Measurements from ENCODE around the gene RIC8B. TPM values are rescaled to one million over a fixed set of nuclear protein-coding genes. Genes with fewer than 3 reads are reported as not detected.

Gene RIC8B
- total and polyA plus RNA-seq, 4 donors: 5.8 to 21.4 (median 12.1) TPM

GRCh38 chr12:106814714-106815113, 40.2 kb downstream of the RIC8B start:
- Histone ChIP-seq H3K36me3 (ENCODE audit: control insufficient read depth in 1 of 2, insufficient read depth in 2 of 2, low read length in 1 of 2) (peaks cover 0 to 3% of the 10 kb centered on the region in 2 donors), H3K9me3 (ENCODE audit: control insufficient read depth, low read length) (no peaks in the 10 kb centered on the region), H3K4me3 (ENCODE audit: low read length in 2 of 2) (no peak overlapping the region), H3K27ac (ENCODE audit: low read depth in 1 of 2, low read length in 2 of 2) (no peak overlapping the region), H3K4me1 (ENCODE audit: control insufficient read depth in 1 of 2, insufficient read depth in 2 of 2, low read length in 2 of 2) (no peaks in the 10 kb centered on the region), H3K27me3 (ENCODE audit: control insufficient read depth in 1 of 2, insufficient read depth in 2 of 2, low read length in 1 of 2) (no peaks in the 10 kb centered on the region)
- intact Hi-C loops (cut with DNase I): no loop called here
- WGBS, 2 donors: 81% methylated on average over 6 of the region's 6 CpGs
- no peak for DNase-seq
- no peak for ATAC-seq (ENCODE audit: low FRiP score)

- ATAC-seq (ENCODE audit: low FRiP score) (no peak), DNase-seq (no peak)
- H3K4me1 ChIP-seq (ENCODE audit: control insufficient read depth in 1 of 2, insufficient read depth in 2 of 2, low read length in 2 of 2): no peaks in the 10 kb centered on the region
- WGBS, 2 donors: 100% methylated on average over 1 of the region's 1 CpG
- H3K4me3 ChIP-seq (ENCODE audit: low read length in 2 of 2): no peak overlapping the region
- no peaks in the 10 kb centered on the region for H3K9me3 ChIP-seq (ENCODE audit: control insufficient read depth, low read length)
- intact Hi-C loops (cut with DNase I): no loop called here
- H3K36me3 ChIP-seq (ENCODE audit: control insufficient read depth in 1 of 2, insufficient read depth in 2 of 2, low read length in 1 of 2): peaks cover 0 to 3% of the 10 kb centered on the region in 2 donors
- no peak overlapping the region for H3K27ac ChIP-seq (ENCODE audit: low read depth in 1 of 2, low read length in 2 of 2)
- H3K27me3 ChIP-seq (ENCODE audit: control insufficient read depth in 1 of 2, insufficient read depth in 2 of 2, low read length in 1 of 2): no peaks in the 10 kb centered on the region
Measured at GRCh38 chr12:106815741-106816140, 41.3 kb downstream of the RIC8B start.

GRCh38 chr12:106816231-106816630, 41.7 kb downstream of the RIC8B start:
- 85 to 87% methylated on average over 2 of the region's 2 CpGs for WGBS, 2 donors
- no peak for ATAC-seq (ENCODE audit: low FRiP score)

GRCh38 chr12:106819991-106820390, 45.5 kb downstream of the RIC8B start:
- H3K36me3 ChIP-seq (ENCODE audit: control insufficient read depth in 1 of 2, insufficient read depth in 2 of 2, low read length in 1 of 2): peaks cover 2 to 6% of the 10 kb centered on the region in 2 donors
- no peaks in the 10 kb centered on the region for H3K9me3 ChIP-seq (ENCODE audit: control insufficient read depth, low read length)
- H3K4me1 ChIP-seq (ENCODE audit: control insufficient read depth in 1 of 2, insufficient read depth in 2 of 2, low read length in 2 of 2): no peaks in the 10 kb centered on the region
- intact Hi-C loops (cut with DNase I): no loop called here
- no peaks in the 10 kb centered on the region for H3K27me3 ChIP-seq (ENCODE audit: control insufficient read depth in 1 of 2, insufficient read depth in 2 of 2, low read length in 1 of 2)
- no peak overlapping the region for H3K27ac ChIP-seq (ENCODE audit: low read depth in 1 of 2, low read length in 2 of 2)
- ATAC-seq (ENCODE audit: low FRiP score) (no peak), DNase-seq (no peak)
- 72 to 77% methylated on average over 1 of the region's 1 CpG for WGBS, 2 donors
- no peak overlapping the region for H3K4me3 ChIP-seq (ENCODE audit: low read length in 2 of 2)

More at GRCh38 chr12:106816231-106816630, 41.7 kb downstream of the RIC8B start:
- no peaks in the 10 kb centered on the region for H3K9me3 ChIP-seq (ENCODE audit: control insufficient read depth, low read length)
- peaks cover 0 to 3% of the 10 kb centered on the region in 2 donors for H3K36me3 ChIP-seq (ENCODE audit: control insufficient read depth in 1 of 2, insufficient read depth in 2 of 2, low read length in 1 of 2)
- no peaks in the 10 kb centered on the region for H3K4me1 ChIP-seq (ENCODE audit: control insufficient read depth in 1 of 2, insufficient read depth in 2 of 2, low read length in 2 of 2)
- H3K27ac ChIP-seq (ENCODE audit: low read depth in 1 of 2, low read length in 2 of 2): no peak overlapping the region
- no peak overlapping the region for H3K4me3 ChIP-seq (ENCODE audit: low read length in 2 of 2)
- H3K27me3 ChIP-seq (ENCODE audit: control insufficient read depth in 1 of 2, insufficient read depth in 2 of 2, low read length in 1 of 2): no peaks in the 10 kb centered on the region
- DNase-seq: no peak
- intact Hi-C loops (cut with DNase I): no loop called here

- WGBS, 2 donors: 94 to 96% methylated on average over 4 of the region's 4 CpGs
Measured at GRCh38 chr12:106831699-106832098, 57.2 kb downstream of the RIC8B start.

GRCh38 chr12:106837782-106838181, 63.3 kb downstream of the RIC8B start:
- Histone ChIP-seq H3K36me3 (ENCODE audit: control insufficient read depth in 1 of 2, insufficient read depth in 2 of 2, low read length in 1 of 2) (no peaks in the 10 kb centered on the region), H3K4me1 (ENCODE audit: control insufficient read depth in 1 of 2, insufficient read depth in 2 of 2, low read length in 2 of 2) (no peaks in the 10 kb centered on the region), H3K4me3 (ENCODE audit: low read length in 2 of 2) (no peak overlapping the region), H3K9me3 (ENCODE audit: control insufficient read depth, low read length) (no peaks in the 10 kb centered on the region), H3K27me3 (ENCODE audit: control insufficient read depth in 1 of 2, insufficient read depth in 2 of 2, low read length in 1 of 2) (no peaks in the 10 kb centered on the region), H3K27ac (ENCODE audit: low read depth in 1 of 2, low read length in 2 of 2) (no peak overlapping the region)
- intact Hi-C loops (cut with DNase I): no loop called here
- peak in 1 of 2 donors; percentile 26 for DNase-seq
- WGBS, 2 donors: 96% methylated on average over 8 of the region's 8 CpGs
- ATAC-seq (ENCODE audit: low FRiP score): no peak

More at GRCh38 chr12:106831699-106832098, 57.2 kb downstream of the RIC8B start:
- no peak overlapping the region for H3K4me3 ChIP-seq (ENCODE audit: low read length in 2 of 2)
- no peak overlapping the region for H3K27ac ChIP-seq (ENCODE audit: low read depth in 1 of 2, low read length in 2 of 2)
- H3K27me3 ChIP-seq (ENCODE audit: control insufficient read depth in 1 of 2, insufficient read depth in 2 of 2, low read length in 1 of 2): no peaks in the 10 kb centered on the region
- no peak for DNase-seq
- H3K9me3 ChIP-seq (ENCODE audit: control insufficient read depth, low read length): no peaks in the 10 kb centered on the region
- ATAC-seq (ENCODE audit: low FRiP score): no peak
- H3K4me1 ChIP-seq (ENCODE audit: control insufficient read depth in 1 of 2, insufficient read depth in 2 of 2, low read length in 2 of 2): no peaks in the 10 kb centered on the region
- H3K36me3 ChIP-seq (ENCODE audit: control insufficient read depth in 1 of 2, insufficient read depth in 2 of 2, low read length in 1 of 2): no peaks in the 10 kb centered on the region
- intact Hi-C loops (cut with DNase I): no loop called here

GRCh38 chr12:106839333-106839732, 64.9 kb downstream of the RIC8B start:
- Histone ChIP-seq H3K4me1 (ENCODE audit: control insufficient read depth in 1 of 2, insufficient read depth in 2 of 2, low read length in 2 of 2) (no peaks in the 10 kb centered on the region), H3K36me3 (ENCODE audit: control insufficient read depth in 1 of 2, insufficient read depth in 2 of 2, low read length in 1 of 2) (no peaks in the 10 kb centered on the region), H3K9me3 (ENCODE audit: control insufficient read depth, low read length) (no peaks in the 10 kb centered on the region), H3K4me3 (ENCODE audit: low read length in 2 of 2) (no peak overlapping the region), H3K27me3 (ENCODE audit: control insufficient read depth in 1 of 2, insufficient read depth in 2 of 2, low read length in 1 of 2) (no peaks in the 10 kb centered on the region), H3K27ac (ENCODE audit: low read depth in 1 of 2, low read length in 2 of 2) (no peak overlapping the region)
- intact Hi-C loops (cut with DNase I): no loop called here
- WGBS, 2 donors: 74 to 86% methylated on average over 1 of the region's 1 CpG
- ATAC-seq (ENCODE audit: low FRiP score) (no peak), DNase-seq (no peak)

GRCh38 chr12:106840243-106840642, 65.8 kb downstream of the RIC8B start:
- 16 to 18% methylated on average over 1 of the region's 1 CpG for WGBS, 2 donors
- Histone ChIP-seq H3K9me3 (ENCODE audit: control insufficient read depth, low read length) (no peaks in the 10 kb centered on the region), H3K27ac (ENCODE audit: low read depth in 1 of 2, low read length in 2 of 2) (no peak overlapping the region), H3K4me3 (ENCODE audit: low read length in 2 of 2) (no peak overlapping the region), H3K36me3 (ENCODE audit: control insufficient read depth in 1 of 2, insufficient read depth in 2 of 2, low read length in 1 of 2) (no peaks in the 10 kb centered on the region), H3K4me1 (ENCODE audit: control insufficient read depth in 1 of 2, insufficient read depth in 2 of 2, low read length in 2 of 2) (no peaks in the 10 kb centered on the region), H3K27me3 (ENCODE audit: control insufficient read depth in 1 of 2, insufficient read depth in 2 of 2, low read length in 1 of 2) (no peaks in the 10 kb centered on the region)
- ATAC-seq (ENCODE audit: low FRiP score) (peak; percentile 42), DNase-seq (no peak)
- intact Hi-C loops (cut with DNase I): loop anchor here in 1 of 2 donors (5.0 kb wide), 1 partner anchor 453 kb away; no protein-coding TSS in a partner anchor

- DNase-seq: no peak
- Histone ChIP-seq H3K4me3 (ENCODE audit: low read length in 2 of 2) (no peak overlapping the region), H3K4me1 (ENCODE audit: control insufficient read depth in 1 of 2, insufficient read depth in 2 of 2, low read length in 2 of 2) (no peaks in the 10 kb centered on the region), H3K9me3 (ENCODE audit: control insufficient read depth, low read length) (no peaks in the 10 kb centered on the region), H3K27ac (ENCODE audit: low read depth in 1 of 2, low read length in 2 of 2) (no peak overlapping the region), H3K27me3 (ENCODE audit: control insufficient read depth in 1 of 2, insufficient read depth in 2 of 2, low read length in 1 of 2) (no peaks in the 10 kb centered on the region), H3K36me3 (ENCODE audit: control insufficient read depth in 1 of 2, insufficient read depth in 2 of 2, low read length in 1 of 2) (no peaks in the 10 kb centered on the region)
- ATAC-seq (ENCODE audit: low FRiP score): peak; percentile 77
- 3 to 11% methylated on average over 1 of the region's 1 CpG for WGBS, 2 donors
- intact Hi-C loops (cut with DNase I): loop anchor here in 1 of 2 donors (5.0 kb wide), 1 partner anchor 454 kb away; no protein-coding TSS in a partner anchor
Measured at GRCh38 chr12:106841510-106842302, 67.2 kb downstream of the RIC8B start.
